ENCODE data around the gene SMIM28. TPM values are rescaled to one million over a fixed set of nuclear protein-coding genes. Genes with fewer than 3 reads are reported as not detected.

Gene SMIM28
- total and polyA plus RNA-seq, 2 donors (not counting 3 experiments of a cell fraction or from before 2014, with no cell fraction given): not detected

DNA sequence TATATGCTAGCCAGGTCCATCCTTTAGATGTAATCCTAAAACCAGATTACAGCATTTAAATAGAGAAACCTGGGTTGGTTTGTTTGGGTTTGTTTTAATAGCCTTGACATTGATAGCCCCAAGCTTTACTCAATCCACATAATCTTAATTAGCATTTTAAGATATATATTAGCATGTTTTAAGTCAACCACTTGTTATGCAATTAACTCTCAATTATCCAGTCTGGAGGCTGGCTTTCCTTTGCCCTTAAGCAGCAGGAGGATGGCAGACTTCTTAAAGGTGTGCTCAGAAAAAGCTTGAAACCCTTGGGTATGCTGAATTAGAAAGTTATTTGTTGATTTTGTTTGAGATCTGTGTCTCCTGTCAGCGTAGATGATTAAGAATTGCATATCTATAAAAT is 46.3 kb upstream of the SMIM28 start:
- intact Hi-C loops (cut with micrococcal nuclease) (no loop called here), dilution Hi-C loops (cut with MboI; ENCODE audit: extremely low pct_ligation_motif_present, low sequenced_read_pairs) (no loop called here)
- DNase-seq (ENCODE audit: low read depth, low spot score): no peak
- H3K4me2 ChIP-seq (ENCODE audit: insufficient read depth, low read length): no peak overlapping the region
- no peak overlapping the region for H2AFZ ChIP-seq (ENCODE audit: low read depth, low read length)
- ChIA-PET CTCF (no interaction called here), POLR2A (no interaction called here)
- no peaks in the 10 kb centered on the region for H4K20me1 ChIP-seq (replicated peaks; ENCODE audit: control insufficient read depth, extremely low read depth, insufficient read depth, low read length)
- no peaks in the 10 kb centered on the region for H3K9me1 ChIP-seq (replicated peaks; ENCODE audit: control insufficient read depth, extremely low read depth, insufficient read depth, low read length)
- no peak for FAIRE-seq
- H3K79me2 ChIP-seq (ENCODE audit: control insufficient read depth, insufficient read depth, low read length): no peaks in the 10 kb centered on the region
- no peaks in the 10 kb centered on the region for H3K9me3 ChIP-seq (replicated peaks; ENCODE audit: control insufficient read depth, insufficient read depth, low read length)
- H3K36me3 ChIP-seq (ENCODE audit: control insufficient read depth in 2 of 2, extremely low read depth in 1 of 2, insufficient read depth in 2 of 2, low read length in 2 of 2): peaks cover 0 to 2% of the 10 kb centered on the region in 2 experiments
- no TSS peak for BruUV-seq (replicated peaks)
- H3K27ac ChIP-seq (ENCODE audit: insufficient read depth, low read depth, low read length): no peak overlapping the region
- H3K27me3 ChIP-seq (ENCODE audit: control insufficient read depth in 2 of 2, insufficient read depth in 2 of 2, low read length in 2 of 2): no peaks in the 10 kb centered on the region
- TF ChIP-seq MYC (IDR thresholded peaks at IDR 0.05; ENCODE audit: low read depth, low read length) (no peak), CTCF (IDR thresholded peaks at IDR 0.05; ENCODE audit: extremely low read depth in 1 of 2, insufficient read depth in 1 of 2, low read depth in 1 of 2, low read length in 2 of 2) (no peak), JUN (IDR thresholded peaks at IDR 0.05; ENCODE audit: borderline replicate concordance, insufficient read depth, insufficient read length, low read depth) (no peak), POLR2AphosphoS5 (IDR thresholded peaks at IDR 0.05; ENCODE audit: insufficient read depth, low read depth, low read length) (no peak), EZH2 (IDR thresholded peaks at IDR 0.05; ENCODE audit: borderline replicate concordance, low read depth, low read length, severe bottlenecking) (no peak), GATA2 (IDR thresholded peaks at IDR 0.05; ENCODE audit: insufficient read depth, insufficient read length, low read depth, low read length) (no peak), FOS (IDR thresholded peaks at IDR 0.05; ENCODE audit: borderline replicate concordance, insufficient read depth, low read length) (no peak)
- H3K9ac ChIP-seq (replicated peaks; ENCODE audit: extremely low read depth, insufficient read depth, low read length): no peak overlapping the region
- H3K4me1 ChIP-seq (ENCODE audit: control insufficient read depth, extremely low read depth, insufficient read depth, low read length): no peaks in the 10 kb centered on the region
- no peak overlapping the region for H3K4me3 ChIP-seq (replicated peaks in 1 of 3; ENCODE audit: insufficient read depth in 1 of 3, low read depth in 1 of 3, low read length in 3 of 3)
